GM21423 (cell line): ENCODE data around the gene KRT17.
"Not testable (repeated sequence)": the region's sequence is repeated elsewhere in the genome, so short reads cannot be mapped to it uniquely, and the experiment has no call there.

ENCODE experiments used
- ATAC-seq: cut with Tn5 transposase; IDR thresholded peaks from one replicate; pipeline ENCODE4 v1.9.1; 2021; ENCODE audit warnings: mild to moderate bottlenecking, moderate library complexity; ENCODE audit not compliant: unreplicated experiment

KRT17 gene

GRCh38 chr17:41654678-41655607, 30.6 kb upstream of the KRT17 start:
- no peak for ATAC-seq

- no peak for ATAC-seq
These were observed 29.7 kb upstream of the KRT17 start for GRCh38 chr17:41653892-41654677.

- no peak for ATAC-seq
These were observed 29.0 kb upstream of the KRT17 start for GRCh38 chr17:41653421-41653820.

- ATAC-seq = no peak
These were observed 28.1 kb upstream of the KRT17 start for GRCh38 chr17:41652461-41652970.

- no peak for ATAC-seq
These were observed 27.5 kb upstream of the KRT17 start for GRCh38 chr17:41651625-41652460.

GRCh38 chr17:41650794-41651624, 26.6 kb upstream of the KRT17 start:
- no peak for ATAC-seq

- ATAC-seq = no peak
These were observed 25.6 kb upstream of the KRT17 start for GRCh38 chr17:41649923-41650519.

- peak; percentile 57 for ATAC-seq
These were observed 24.2 kb upstream of the KRT17 start for GRCh38 chr17:41648411-41649195.

- peak; percentile 45 for ATAC-seq
These were observed 23.6 kb upstream of the KRT17 start for GRCh38 chr17:41647940-41648410.

GRCh38 chr17:41647038-41647813, 22.9 kb upstream of the KRT17 start:
- no peak for ATAC-seq

GRCh38 chr17:41642252-41643156, 18.1 kb upstream of the KRT17 start:
- no peak for ATAC-seq

GRCh38 chr17:41640596-41640995, 16.2 kb upstream of the KRT17 start:
- ATAC-seq = not testable (repeated sequence)

GRCh38 chr17:41639492-41640473, 15.4 kb upstream of the KRT17 start:
- ATAC-seq = no peak

- no peak for ATAC-seq
These were observed 14.6 kb upstream of the KRT17 start for GRCh38 chr17:41638941-41639340.

GRCh38 chr17:41638194-41638593, 13.8 kb upstream of the KRT17 start:
- ATAC-seq = no peak

- ATAC-seq = no peak
These were observed 12.3 kb upstream of the KRT17 start for GRCh38 chr17:41636652-41637051.
